Loucy (cell line): ENCODE results near the gene ADCY9.

Experiments
- H2AFZ ChIP-seq: fragments of 200-600 bp; sonication (generic); 2 replicates; pipeline ENCODE4 v1.6.0; 2016; ENCODE audit warnings: antibody characterized with exemption, mild to moderate bottlenecking, low read length, moderate library complexity
- H3F3A ChIP-seq: fragments of 200-600 bp; 2 replicates; pipeline ENCODE4 v1.6.0; 2016; ENCODE audit warnings: antibody characterized with exemption, low read depth, mild to moderate bottlenecking
- H3K27me3 ChIP-seq: fragments of 200-600 bp; sonication (generic); 2 replicates; pipeline ENCODE4 v1.6.1; 2014; ENCODE audit warnings: low read length, mild to moderate bottlenecking; ENCODE audit not compliant: insufficient read depth, poor library complexity, severe bottlenecking
- H3K36me3 ChIP-seq: fragments of 200-600 bp; sonication (generic); 2 replicates; pipeline ENCODE4 v1.6.1; 2016; ENCODE audit warnings: low read length; ENCODE audit not compliant: insufficient read depth
- H3K4me1 ChIP-seq: fragments of 200-600 bp; sonication (generic); 2 replicates; pipeline ENCODE4 v1.5.1; 2014; ENCODE audit warnings: low read length, mild to moderate bottlenecking; ENCODE audit not compliant: insufficient read depth, poor library complexity, severe bottlenecking
- H3K4me2 ChIP-seq: fragments of 200-600 bp; sonication (generic); 2 replicates; pipeline ENCODE4 v1.6.0; 2014; ENCODE audit warnings: antibody characterized with exemption, low read length, low read depth, mild to moderate bottlenecking; ENCODE audit not compliant: poor library complexity, severe bottlenecking
- H3K4me3 ChIP-seq: fragments of 200-600 bp; sonication (generic); 2 replicates; pipeline ENCODE4 v1.5.1; 2014; ENCODE audit warnings: low read length, mild to moderate bottlenecking, mixed read lengths; ENCODE audit not compliant: poor library complexity, severe bottlenecking
- H3K79me2 ChIP-seq: fragments of 200-600 bp; sonication (generic); 2 replicates; pipeline ENCODE4 v1.6.1; 2014; ENCODE audit warnings: low read length; ENCODE audit not compliant: insufficient read depth
- H3K9ac ChIP-seq: fragments of 200-600 bp; sonication (generic); 2 replicates; pipeline ENCODE4 v1.6.0; 2014; ENCODE audit warnings: mild to moderate bottlenecking, low read depth, low read length, moderate library complexity; ENCODE audit not compliant: poor library complexity, severe bottlenecking
- H3K9me2 ChIP-seq: fragments of 200-600 bp; sonication (generic); replicated peaks from 2 replicates; pipeline ENCODE4 v1.6.1; 2016; ENCODE audit warnings: low read depth, low read length, mixed read lengths
- H3K9me3 ChIP-seq: fragments of 200-600 bp; sonication (generic); 2 replicates; pipeline ENCODE4 v1.6.1; 2014; ENCODE audit warnings: mild to moderate bottlenecking, antibody characterized with exemption, low read length, low read depth; ENCODE audit not compliant: insufficient read depth
- H4K20me1 ChIP-seq: fragments of 200-600 bp; sonication (generic); 2 replicates; pipeline ENCODE4 v1.6.0; 2014; ENCODE audit warnings: antibody characterized with exemption, low read length, mild to moderate bottlenecking; ENCODE audit not compliant: insufficient read depth, poor library complexity, severe bottlenecking
- CTCF ChIP-seq: fragments of 200-600 bp; sonication (generic); conservative IDR thresholded peaks from 2 replicates; pipeline ENCODE4 v1.5.1; 2014; ENCODE audit warnings: mild to moderate bottlenecking, antibody characterized with exemption, low read length
- EZH2phosphoT487 ChIP-seq: fragments of 200-600 bp; IDR thresholded peaks from 2 replicates; pipeline ENCODE4 v1.6.1; 2018; ENCODE audit warnings: antibody characterized with exemption, mild to moderate bottlenecking, moderate library complexity, borderline replicate concordance

The ADCY9 gene

GRCh38 chr16:4021070-4021779 is 95.0 kb downstream of the ADCY9 start:
- no peaks in the 10 kb centered on the region for H3K9me3 ChIP-seq
- H3K4me2 ChIP-seq = no peak overlapping the region
- H2AFZ ChIP-seq = no peak overlapping the region
- no peaks in the 10 kb centered on the region for H3K4me1 ChIP-seq
- no peak overlapping the region for H3K9ac ChIP-seq
- TF ChIP-seq CTCF (no peak), EZH2phosphoT487 (no peak)
- no peaks in the 10 kb centered on the region for H3K9me2 ChIP-seq
- H3F3A ChIP-seq = no peaks in the 10 kb centered on the region
- H3K4me3 ChIP-seq = no peak overlapping the region
- no peaks in the 10 kb centered on the region for H4K20me1 ChIP-seq
- H3K79me2 ChIP-seq = no peaks in the 10 kb centered on the region
- H3K36me3 ChIP-seq = no peaks in the 10 kb centered on the region
- H3K27me3 ChIP-seq = no peaks in the 10 kb centered on the region

- H3K27me3 ChIP-seq = no peaks in the 10 kb centered on the region
- no peaks in the 10 kb centered on the region for H4K20me1 ChIP-seq
- H3K9me2 ChIP-seq = no peaks in the 10 kb centered on the region
- H2AFZ ChIP-seq = peak overlapping the region; percentile 49; the same call in 1 of the 2 replicates
- H3K36me3 ChIP-seq = no peaks in the 10 kb centered on the region
- H3K4me2 ChIP-seq = no peak overlapping the region
- no peaks in the 10 kb centered on the region for H3K4me1 ChIP-seq
- no peak for TF ChIP-seq CTCF
- TF ChIP-seq EZH2phosphoT487 = no peak
- H3K9me3 ChIP-seq = no peaks in the 10 kb centered on the region
- H3K4me3 ChIP-seq = peak overlapping the region; percentile 17
- H3K9ac ChIP-seq = no peak overlapping the region
- no peaks in the 10 kb centered on the region for H3F3A ChIP-seq
- no peaks in the 10 kb centered on the region for H3K79me2 ChIP-seq
These were observed 96.9 kb downstream of the ADCY9 start for GRCh38 chr16:4019371-4019791.

- no peaks in the 10 kb centered on the region for H3K4me1 ChIP-seq
- H3K4me2 ChIP-seq = no peak overlapping the region
- no peaks in the 10 kb centered on the region for H3K27me3 ChIP-seq
- no peaks in the 10 kb centered on the region for H3F3A ChIP-seq
- no peaks in the 10 kb centered on the region for H3K9me2 ChIP-seq
- H4K20me1 ChIP-seq = no peaks in the 10 kb centered on the region
- no peak overlapping the region for H2AFZ ChIP-seq
- H3K36me3 ChIP-seq = no peaks in the 10 kb centered on the region
- H3K4me3 ChIP-seq = no peak overlapping the region
- H3K9me3 ChIP-seq = no peaks in the 10 kb centered on the region
- H3K9ac ChIP-seq = no peak overlapping the region
- no peaks in the 10 kb centered on the region for H3K79me2 ChIP-seq
- no peak for TF ChIP-seq CTCF
These were observed 97.9 kb downstream of the ADCY9 start for GRCh38 chr16:4018391-4018790.
